PC-3 (cell line): ENCODE results near the gene C19orf12.

Experiments
- EZH2 ChIP-seq: fragments of 300-600 bp; sonication (generic); IDR thresholded peaks from one replicate; pipeline ENCODE4 v1.6.1; 2017; ENCODE audit warnings: antibody characterized with exemption, mild to moderate bottlenecking, low read length; ENCODE audit not compliant: unreplicated experiment
- TF ChIP-seq, protein P1 (sequence below): fragments of 300-600 bp; sonication (generic); conservative IDR thresholded peaks from 2 replicates; pipeline ENCODE4 v1.5.1; 2017; ENCODE audit warnings: antibody characterized with exemption, low read depth, mild to moderate bottlenecking, low read length

DNA sequence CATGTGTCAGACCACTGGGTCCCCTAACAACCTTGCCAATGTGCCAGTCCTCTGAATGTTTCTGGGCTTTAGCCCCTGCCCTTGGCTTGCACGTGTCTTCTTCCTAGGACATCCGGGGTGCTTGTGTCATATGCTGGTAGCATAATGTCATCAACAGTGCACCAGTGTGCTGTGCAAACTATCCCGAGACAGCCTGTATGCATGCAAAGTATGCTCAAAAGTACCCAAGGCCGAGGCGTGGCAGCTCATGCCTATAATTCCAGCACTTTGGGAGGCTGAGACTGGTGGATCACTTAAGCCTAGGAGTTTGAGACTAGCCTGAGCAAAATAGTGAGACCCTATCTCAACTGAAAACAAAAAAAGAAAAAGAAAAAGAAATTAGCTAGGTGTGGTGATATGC, 20.8 kb upstream of the C19orf12 start:
- no peak for TF ChIP-seq EZH2
- TF ChIP-seq, protein P1, sequence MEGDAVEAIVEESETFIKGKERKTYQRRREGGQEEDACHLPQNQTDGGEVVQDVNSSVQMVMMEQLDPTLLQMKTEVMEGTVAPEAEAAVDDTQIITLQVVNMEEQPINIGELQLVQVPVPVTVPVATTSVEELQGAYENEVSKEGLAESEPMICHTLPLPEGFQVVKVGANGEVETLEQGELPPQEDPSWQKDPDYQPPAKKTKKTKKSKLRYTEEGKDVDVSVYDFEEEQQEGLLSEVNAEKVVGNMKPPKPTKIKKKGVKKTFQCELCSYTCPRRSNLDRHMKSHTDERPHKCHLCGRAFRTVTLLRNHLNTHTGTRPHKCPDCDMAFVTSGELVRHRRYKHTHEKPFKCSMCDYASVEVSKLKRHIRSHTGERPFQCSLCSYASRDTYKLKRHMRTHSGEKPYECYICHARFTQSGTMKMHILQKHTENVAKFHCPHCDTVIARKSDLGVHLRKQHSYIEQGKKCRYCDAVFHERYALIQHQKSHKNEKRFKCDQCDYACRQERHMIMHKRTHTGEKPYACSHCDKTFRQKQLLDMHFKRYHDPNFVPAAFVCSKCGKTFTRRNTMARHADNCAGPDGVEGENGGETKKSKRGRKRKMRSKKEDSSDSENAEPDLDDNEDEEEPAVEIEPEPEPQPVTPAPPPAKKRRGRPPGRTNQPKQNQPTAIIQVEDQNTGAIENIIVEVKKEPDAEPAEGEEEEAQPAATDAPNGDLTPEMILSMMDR: no peak
